B cell (primary cell): ENCODE data around the gene ANKRD11. TPM values are rescaled to one million over a fixed set of nuclear protein-coding genes. Genes with fewer than 3 reads are reported as not detected.

ENCODE experiments used
- ATAC-seq: fragments of 200-7000 bp; cut with Tn5 transposase; one replicate; pipeline ENCODE4 v1.10.0; 2021; ENCODE audit warnings: low read depth, mild to moderate bottlenecking, moderate number of reproducible peaks, moderate library complexity
- CTCF ChIA-PET: fragments of 350-600 bp; sonication (Branson Sonifier 250); formaldehyde crosslinking; loops from one replicate; lab custom pipeline; 2021; ENCODE audit warnings: antibody characterized with exemption, inconsistent platforms; lab: Charles Lee
- POLR2A ChIA-PET: fragments of 350-600 bp; sonication (Branson Sonifier 250); formaldehyde crosslinking; loops from one replicate; lab custom pipeline; 2021; ENCODE audit warnings: antibody characterized with exemption; lab: Charles Lee
- DNase-seq: peaks from one replicate; pipeline ENCODE4 v3.0.0; 2013
- H2AFZ ChIP-seq: 2 replicates; pipeline ENCODE4 v1.6.1; 2012; ENCODE audit warnings: mild to moderate bottlenecking, low read depth, low read length; ENCODE audit not compliant: insufficient read depth, poor library complexity, severe bottlenecking
- H3K27ac ChIP-seq, 2 donors: 1 replicate in 1 of 2; 2 replicates in 1 of 2; pipeline ENCODE4 v1.5.1; 2012 to 2013; ENCODE audit warnings: low read length in 2 of 2, mild to moderate bottlenecking in 2 of 2, moderate library complexity in 1 of 2
- H3K27me3 ChIP-seq, 4 experiments: fragments of 200-600 bp in 1 of 4; sonication (generic) in 1 of 4; replicated peaks in 1 of 4; 1 replicate in 2 of 4; 2 replicates in 2 of 4; pipeline versions ENCODE4 v1.6.1 to v1.7.0; 2013 to 2016; ENCODE audit warnings: low read length in 3 of 4, mild to moderate bottlenecking in 2 of 4, mixed read lengths in 1 of 4, moderate library complexity in 1 of 4; ENCODE audit not compliant: insufficient read depth in 4 of 4, control insufficient read depth in 3 of 4; ENCODE audit errors: control extremely low read depth in 1 of 4
- H3K36me3 ChIP-seq, 2 experiments: replicated peaks in 1 of 2; 1 replicate in 1 of 2; 2 replicates in 1 of 2; pipeline versions ENCODE4 v1.6.1 to v1.7.1; 2013; ENCODE audit warnings: low read length in 1 of 2; ENCODE audit not compliant: insufficient read depth in 2 of 2, control insufficient read depth in 1 of 2; ENCODE audit errors: control extremely low read depth in 1 of 2, extremely low read depth in 1 of 2
- H3K4me1 ChIP-seq, 2 donors: fragments of 200-600 bp in 1 of 2; sonication (generic) in 1 of 2; 1 replicate in 1 of 2; 2 replicates in 1 of 2; pipeline versions ENCODE4 v1.5.1 to v1.6.1; 2013 to 2017; ENCODE audit warnings: low read length in 2 of 2; ENCODE audit not compliant: control insufficient read depth in 2 of 2, insufficient read depth in 2 of 2
- H3K4me2 ChIP-seq: replicated peaks from 2 replicates; pipeline ENCODE3; 2012; ENCODE audit warnings: mild to moderate bottlenecking, low read depth, low read length; ENCODE audit not compliant: poor library complexity, severe bottlenecking
- H3K4me3 ChIP-seq, 5 experiments: fragments of 200-600 bp in 1 of 5; sonication (generic) in 1 of 5; 1 replicate in 3 of 5; 2 replicates in 2 of 5; pipeline versions ENCODE4 v1.5.1 to v1.7.0; 2011 to 2016; ENCODE audit warnings: low read length in 4 of 5, mild to moderate bottlenecking in 4 of 5, low read depth in 2 of 5, control low read depth in 1 of 5, moderate library complexity in 1 of 5; ENCODE audit not compliant: insufficient read depth in 1 of 5; ENCODE audit errors: control extremely low read depth in 1 of 5, extremely low read depth in 1 of 5
- H3K79me2 ChIP-seq: fragments of 200-600 bp; sonication (generic); one replicate; pipeline ENCODE4 v1.6.0; 2016; ENCODE audit warnings: low read length; ENCODE audit not compliant: control insufficient read depth, insufficient read depth
- H3K9ac ChIP-seq: fragments of 200-600 bp; sonication (generic); 2 replicates; pipeline ENCODE4 v1.6.1; 2017; ENCODE audit warnings: mild to moderate bottlenecking, low read length, moderate library complexity
- H3K9me3 ChIP-seq, 3 donors: one replicate each; pipeline versions ENCODE4 v1.6.1 to v1.7.1; 2013; ENCODE audit warnings: low read length in 2 of 3; ENCODE audit not compliant: control insufficient read depth in 2 of 3, insufficient read depth in 1 of 3; ENCODE audit errors: control extremely low read depth in 1 of 3
- H4K20me1 ChIP-seq: 2 replicates; pipeline ENCODE4 v1.6.0; 2012; ENCODE audit warnings: mild to moderate bottlenecking, low read length; ENCODE audit not compliant: insufficient read depth, control insufficient read depth, poor library complexity, severe bottlenecking
- H3K27ac Mint-ChIP-seq: one replicate; pipeline ENCODE4 v1.8.0; 2021; ENCODE audit warnings: mixed read lengths
- H3K27me3 Mint-ChIP-seq: one replicate; pipeline ENCODE4 v1.8.0; 2021; ENCODE audit warnings: mixed read lengths
- H3K4me1 Mint-ChIP-seq: one replicate; pipeline ENCODE4 v1.8.0; 2021; ENCODE audit warnings: mixed read lengths
- H3K4me3 Mint-ChIP-seq: one replicate; pipeline ENCODE4 v1.8.0; 2021; ENCODE audit warnings: mixed read lengths
- H3K9me3 Mint-ChIP-seq: one replicate; pipeline ENCODE4 v1.8.0; 2022; ENCODE audit warnings: mixed read lengths; ENCODE audit not compliant: insufficient read depth
- CTCF ChIP-seq: fragments of 200-600 bp; IDR thresholded peaks from one replicate; pipeline ENCODE4 v1.8.0; 2022; ENCODE audit warnings: antibody characterized with exemption, mild to moderate bottlenecking
- EZH2 ChIP-seq: IDR thresholded peaks from 2 replicates; pipeline ENCODE4 v1.6.1; 2012; ENCODE audit warnings: borderline replicate concordance, low read depth, mild to moderate bottlenecking, moderate library complexity, low read length; ENCODE audit not compliant: insufficient read depth, poor library complexity, severe bottlenecking
- WGBS: methylation state at CpG from one replicate; pipeline ENCODE4 v1.1.5; 2013; ENCODE audit warnings: missing lambda C conversion rate; ENCODE audit not compliant: insufficient coverage; 5-methylcytosine and 5-hydroxymethylcytosine counted together
- intact Hi-C: fragments of 100-400 bp; cut with micrococcal nuclease; formaldehyde crosslinking; loops from one replicate; pipeline ENCODE4 v1.10.0; 2022
- polyA plus RNA-seq: library from polyadenylated mRNA; depleted of rRNA; stranded (reverse); fragments of >200 nt; gene quantifications from 2 replicates; pipeline ENCODE4 v1.2.3, GENCODE V29; 2012
- total RNA-seq, 2 donors: library from RNA; stranded (reverse); fragments of 120-200 nt in 1 of 2; gene quantifications; 1 replicate in 1 of 2; 2 replicates in 1 of 2; pipeline versions ENCODE4 v1.2.3 to v1.2.4, GENCODE V29; 2013 to 2022

The ANKRD11 gene
- total and polyA plus RNA-seq, 2 donors (not counting 1 experiment from before 2014, with no cell fraction given), result 67.9 to 314 TPM

- 90% methylated on average over 2 of the region's 5 CpGs for WGBS
- POLR2A ChIA-PET, result no interaction called here
- H3K27ac Mint-ChIP-seq, result no peak overlapping the region
- H3K36me3 ChIP-seq, result peaks cover 0 to 10% of the 10 kb centered on the region in 2 experiments
- H3K27ac ChIP-seq, result no peak overlapping the region
- H3K4me1 ChIP-seq, result peaks cover 56 to 70% of the 10 kb centered on the region in 2 donors
- H3K4me1 Mint-ChIP-seq, result peaks cover 89% of the 10 kb centered on the region
- no peak overlapping the region for H3K4me2 ChIP-seq
- no peaks in the 10 kb centered on the region for H3K9me3 ChIP-seq
- H3K79me2 ChIP-seq, result peaks cover 92% of the 10 kb centered on the region
- no peak overlapping the region for H3K4me3 ChIP-seq
- H3K9ac ChIP-seq, result no peak overlapping the region
- no peaks in the 10 kb centered on the region for H3K9me3 Mint-ChIP-seq
- ATAC-seq (no peak), DNase-seq (no peak)
- H3K4me3 Mint-ChIP-seq, result no peak overlapping the region
- H2AFZ ChIP-seq, result no peak overlapping the region
- no peaks in the 10 kb centered on the region for H3K27me3 Mint-ChIP-seq
- TF ChIP-seq EZH2, result no peak
- no peak for TF ChIP-seq CTCF
- H3K27me3 ChIP-seq, result no peaks in the 10 kb centered on the region
- peaks cover 91% of the 10 kb centered on the region for H4K20me1 ChIP-seq
- CTCF ChIA-PET, result interaction anchor here (0.7 kb wide), 1 partner anchor 9 kb away, joined by 3 read pairs; no protein-coding TSS in a partner anchor
- intact Hi-C loops, result no loop called here
Observed at GRCh38 chr16:89365996-89366395, 124.4 kb downstream of the ANKRD11 start.

GRCh38 chr16:89365044-89365467 is 125.3 kb downstream of the ANKRD11 start:
- peaks cover 92% of the 10 kb centered on the region for H3K79me2 ChIP-seq
- Mint-ChIP-seq H3K9me3 (no peaks in the 10 kb centered on the region), H3K27me3 (no peaks in the 10 kb centered on the region), H3K4me3 (no peak overlapping the region), H3K27ac (no peak overlapping the region), H3K4me1 (peaks cover 90% of the 10 kb centered on the region)
- ChIA-PET CTCF (interaction anchor here (0.7 kb wide), 1 partner anchor 144 kb away, joined by 3 read pairs; no protein-coding TSS in a partner anchor), POLR2A (no interaction called here)
- H3K36me3 ChIP-seq, result peaks cover 0 to 11% of the 10 kb centered on the region in 2 experiments
- peaks cover 91% of the 10 kb centered on the region for H4K20me1 ChIP-seq
- H3K9me3 ChIP-seq, result no peaks in the 10 kb centered on the region
- H3K4me3 ChIP-seq, result no peak overlapping the region
- TF ChIP-seq EZH2, result no peak
- no peak for TF ChIP-seq CTCF
- H2AFZ ChIP-seq, result no peak overlapping the region
- H3K9ac ChIP-seq, result no peak overlapping the region
- peaks cover 66 to 80% of the 10 kb centered on the region in 2 donors for H3K4me1 ChIP-seq
- ATAC-seq (no peak), DNase-seq (no peak)
- intact Hi-C loops, result no loop called here
- no peaks in the 10 kb centered on the region for H3K27me3 ChIP-seq
- H3K27ac ChIP-seq, result no peak overlapping the region
- no peak overlapping the region for H3K4me2 ChIP-seq
- 73% methylated on average over 2 of the region's 2 CpGs for WGBS
